Activated T-helper 2 cell treated with anti-CD3 and anti-CD28 coated beads, Interferon-gamma antibody, Interleukin-2, Interleukin-4, amounts not matched to agents 10 μg/mL and 5 μg/mL and 100 μg/mL, durations not matched to agents 14 hours and 24 hours and 36 hours (primary cell): Measurements from ENCODE around the gene EDN2. TPM values are rescaled to one million over a fixed set of nuclear protein-coding genes. Genes with fewer than 3 reads are reported as not detected.

Source experiments
- DNase-seq: peaks from one replicate; pipeline ENCODE4 v3.0.0; 2021; ENCODE audit warnings: low spot score
- H3K27ac Mint-ChIP-seq: one replicate; pipeline ENCODE4 v1.8.0; 2021; ENCODE audit warnings: mixed read lengths
- H3K27me3 Mint-ChIP-seq: one replicate; pipeline ENCODE4 v1.8.0; 2021; ENCODE audit warnings: low read depth, mixed read lengths
- H3K36me3 Mint-ChIP-seq: one replicate; pipeline ENCODE4 v1.8.0; 2021; ENCODE audit warnings: low read depth, mixed read lengths
- H3K4me1 Mint-ChIP-seq: one replicate; pipeline ENCODE4 v1.8.0; 2021; ENCODE audit warnings: low read depth, mixed read lengths
- H3K4me3 Mint-ChIP-seq: one replicate; pipeline ENCODE4 v1.8.0; 2021; ENCODE audit warnings: low read depth, mild to moderate bottlenecking, moderate library complexity, mixed read lengths
- H3K9me3 Mint-ChIP-seq: one replicate; pipeline ENCODE4 v1.8.0; 2021; ENCODE audit warnings: mixed read lengths
- intact Hi-C: fragments of 100-400 bp; cut with micrococcal nuclease; formaldehyde crosslinking; loops from one replicate; pipeline ENCODE4 v1.15.1; 2023
- total RNA-seq: library from RNA; stranded (reverse); gene quantifications from 2 replicates; pipeline ENCODE4 v1.2.3, GENCODE V29; 2022

The EDN2 gene
- total RNA-seq, 1 donor from 2014 or later, result not detected

DNA sequence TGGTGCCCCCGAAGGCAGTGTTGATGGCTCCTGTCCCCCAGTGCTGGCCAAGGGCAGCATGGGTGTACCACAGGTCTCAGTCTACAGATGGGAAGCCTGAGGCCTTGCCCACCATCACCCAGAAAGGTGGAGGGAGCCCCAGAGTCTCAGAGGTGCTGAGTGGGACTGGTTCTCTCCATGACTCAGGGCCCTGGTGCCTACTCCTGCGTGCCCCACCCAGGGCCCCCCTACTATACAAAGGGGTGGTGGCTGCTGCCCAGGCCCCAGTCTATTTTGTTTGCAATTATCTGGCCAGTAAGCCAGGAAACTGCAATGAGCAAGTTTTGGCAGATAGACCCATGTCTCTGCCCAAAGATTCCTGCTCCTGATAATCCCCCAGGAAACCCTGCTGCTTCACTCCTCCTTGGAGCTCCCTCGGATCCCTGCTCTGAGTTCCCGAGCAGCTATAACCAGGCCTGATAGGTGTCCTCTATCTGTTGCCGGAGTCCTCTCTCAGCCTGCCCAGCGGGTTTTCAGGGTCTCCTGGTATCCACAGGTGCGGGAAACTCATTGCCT, 41.7 kb downstream of the EDN2 start:
- H3K9me3 Mint-ChIP-seq, result peaks cover 15% of the 10 kb centered on the region
- H3K4me1 Mint-ChIP-seq, result no peaks in the 10 kb centered on the region
- DNase-seq, result no peak
- H3K4me3 Mint-ChIP-seq, result no peak overlapping the region
- no peak overlapping the region for H3K27ac Mint-ChIP-seq
- peaks cover 5% of the 10 kb centered on the region for H3K27me3 Mint-ChIP-seq
- intact Hi-C loops, result no loop called here
- H3K36me3 Mint-ChIP-seq, result no peaks in the 10 kb centered on the region

DNA sequence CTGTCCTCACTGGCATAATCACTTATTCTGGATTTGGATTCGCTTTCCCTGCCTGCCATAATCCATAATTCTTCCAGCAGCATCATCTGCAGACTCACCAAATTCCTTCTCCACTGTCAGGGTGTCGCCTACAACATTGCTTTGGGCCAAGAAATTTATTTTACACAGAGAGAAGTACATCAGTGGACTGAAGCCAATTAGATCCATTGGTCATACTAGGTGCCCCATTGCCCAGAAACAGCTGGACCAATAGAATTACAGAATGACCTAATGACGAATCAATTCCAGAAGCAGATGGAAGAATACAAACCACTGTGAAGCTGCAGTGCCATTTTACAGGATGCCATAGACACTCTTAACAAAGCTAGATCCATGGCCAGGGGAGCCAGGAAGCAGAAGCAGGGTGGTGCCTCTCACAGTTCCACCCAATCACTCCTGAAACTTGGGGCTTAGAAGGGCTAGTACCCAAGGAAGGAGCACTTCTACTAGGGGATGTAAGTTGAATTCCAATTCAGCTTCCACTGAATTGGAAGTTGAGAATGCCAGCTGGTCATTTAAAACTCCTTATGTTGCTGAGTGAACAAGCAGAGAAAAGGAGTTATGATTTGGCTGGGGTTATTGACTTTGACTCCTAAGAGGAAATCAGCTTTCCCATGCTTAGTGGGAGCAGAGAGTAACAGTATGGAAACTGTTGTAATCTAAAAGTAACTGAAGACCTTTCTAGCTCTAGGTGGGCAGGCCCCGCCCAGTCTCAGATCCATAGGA, 44.0 kb downstream of the EDN2 start:
- DNase-seq, result no peak
- H3K4me1 Mint-ChIP-seq, result no peaks in the 10 kb centered on the region
- no peak overlapping the region for H3K4me3 Mint-ChIP-seq
- H3K9me3 Mint-ChIP-seq, result peaks cover 15% of the 10 kb centered on the region
- intact Hi-C loops, result no loop called here
- H3K27me3 Mint-ChIP-seq, result peaks cover 10% of the 10 kb centered on the region
- H3K27ac Mint-ChIP-seq, result no peak overlapping the region
- no peaks in the 10 kb centered on the region for H3K36me3 Mint-ChIP-seq

DNA sequence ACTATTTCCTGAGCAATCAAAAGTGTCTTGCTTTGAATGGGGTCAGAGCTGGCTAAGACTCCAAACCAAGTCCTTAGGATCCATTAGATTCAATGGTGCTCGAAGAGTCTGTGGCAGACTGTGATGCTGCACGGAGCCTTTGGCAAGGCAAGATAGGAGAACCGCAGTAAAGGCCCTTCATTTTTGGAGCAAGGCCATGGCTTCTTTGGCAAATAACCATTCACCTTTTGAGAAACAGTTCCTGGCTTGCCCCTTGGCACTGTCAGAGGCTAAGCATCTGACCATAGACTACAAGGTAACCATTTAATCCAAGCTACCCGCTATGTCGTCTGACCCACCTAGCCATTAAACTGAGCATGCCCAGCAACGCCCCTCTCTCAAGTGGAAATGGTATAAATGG, 45.2 kb downstream of the EDN2 start:
- no peaks in the 10 kb centered on the region for H3K36me3 Mint-ChIP-seq
- peaks cover 6% of the 10 kb centered on the region for H3K9me3 Mint-ChIP-seq
- intact Hi-C loops, result no loop called here
- peaks cover 10% of the 10 kb centered on the region for H3K27me3 Mint-ChIP-seq
- DNase-seq, result no peak
- H3K4me1 Mint-ChIP-seq, result no peaks in the 10 kb centered on the region
- H3K4me3 Mint-ChIP-seq, result no peak overlapping the region
- H3K27ac Mint-ChIP-seq, result no peak overlapping the region

DNA sequence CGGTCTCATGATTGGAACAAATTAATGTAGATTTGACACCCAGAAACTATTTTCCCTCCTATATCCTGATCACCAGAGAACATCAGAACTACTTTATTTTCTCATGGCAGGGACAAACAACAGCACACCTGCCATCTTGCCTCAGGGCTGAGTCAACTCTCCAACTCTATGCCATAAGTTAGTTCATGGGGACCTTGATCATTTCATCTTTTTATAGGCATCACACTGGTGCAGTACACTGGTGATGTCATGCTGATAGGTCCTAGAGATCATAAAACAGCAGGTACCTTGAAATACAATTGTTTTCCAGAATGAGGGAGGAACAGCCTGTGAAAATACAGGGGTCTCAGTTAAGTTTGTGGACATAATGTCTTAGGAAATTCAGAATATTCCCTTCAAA, 45.8 kb downstream of the EDN2 start:
- intact Hi-C loops, result no loop called here
- no peak overlapping the region for H3K4me3 Mint-ChIP-seq
- no peaks in the 10 kb centered on the region for H3K4me1 Mint-ChIP-seq

DNA sequence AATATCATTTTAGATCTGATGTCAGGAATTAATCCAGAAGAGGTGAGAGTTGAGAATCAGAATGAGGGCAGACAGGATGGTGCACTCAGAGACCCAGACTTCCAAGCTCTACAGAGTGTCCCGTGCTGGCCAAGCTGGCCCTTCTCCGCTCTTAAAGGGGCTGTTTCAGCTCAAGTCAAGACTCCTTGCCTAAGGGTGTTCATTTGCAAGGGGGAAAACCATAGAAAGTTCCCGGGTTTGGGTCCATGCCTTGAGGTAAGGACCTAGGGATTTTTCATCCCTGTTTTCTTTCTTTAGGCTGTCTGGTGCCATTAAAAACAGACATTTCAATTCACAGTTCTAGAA, 47.5 kb downstream of the EDN2 start:
- no peak for DNase-seq
- Mint-ChIP-seq H3K4me1 (no peaks in the 10 kb centered on the region), H3K4me3 (no peak overlapping the region), H3K9me3 (no peaks in the 10 kb centered on the region), H3K27me3 (peaks cover 11% of the 10 kb centered on the region), H3K27ac (no peak overlapping the region), H3K36me3 (no peaks in the 10 kb centered on the region)
- intact Hi-C loops, result no loop called here

More for the DNA sequence above, 45.8 kb downstream of the EDN2 start:
- Mint-ChIP-seq H3K27ac (no peak overlapping the region), H3K27me3 (peaks cover 10% of the 10 kb centered on the region), H3K9me3 (peaks cover 6% of the 10 kb centered on the region), H3K36me3 (no peaks in the 10 kb centered on the region)
- DNase-seq, result no peak

DNA sequence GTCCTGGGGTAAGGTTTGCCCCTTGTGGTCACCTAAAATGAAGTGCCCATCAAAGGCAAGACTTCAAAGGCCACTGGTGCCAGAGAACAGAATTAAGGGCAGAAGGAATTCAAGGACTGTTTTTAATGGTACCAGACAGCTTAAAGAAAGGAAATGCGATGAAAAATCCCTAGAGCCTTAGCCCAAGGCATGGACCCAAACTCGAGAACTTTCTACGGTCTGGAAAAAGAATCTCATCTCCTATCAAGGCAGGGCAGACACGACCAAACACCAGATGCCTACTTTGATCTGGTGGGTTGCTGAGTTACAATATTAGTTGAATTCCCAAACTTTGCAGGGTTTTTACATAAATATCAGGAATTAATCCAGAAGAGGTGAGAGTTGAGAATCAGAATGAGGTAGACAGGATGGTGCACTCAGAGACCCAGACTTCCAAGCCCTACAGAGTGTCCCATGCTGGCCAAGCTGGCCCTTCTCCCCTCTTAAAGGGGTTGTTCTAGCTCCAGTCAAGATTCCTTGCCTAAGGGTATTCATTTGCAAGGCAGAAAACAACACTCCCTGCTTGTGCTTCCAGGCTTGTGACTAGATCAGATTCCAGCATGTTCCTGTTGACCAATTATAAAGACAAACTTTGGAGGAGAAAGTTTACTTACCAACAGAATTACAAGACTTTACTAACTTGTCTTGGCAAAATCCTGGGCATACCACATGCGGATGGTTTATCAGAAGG, 48.0 kb downstream of the EDN2 start:
- Mint-ChIP-seq H3K27ac (no peak overlapping the region), H3K27me3 (peaks cover 11% of the 10 kb centered on the region), H3K4me1 (no peaks in the 10 kb centered on the region), H3K4me3 (no peak overlapping the region), H3K9me3 (no peaks in the 10 kb centered on the region), H3K36me3 (no peaks in the 10 kb centered on the region)
- DNase-seq, result no peak
- intact Hi-C loops, result no loop called here

DNA sequence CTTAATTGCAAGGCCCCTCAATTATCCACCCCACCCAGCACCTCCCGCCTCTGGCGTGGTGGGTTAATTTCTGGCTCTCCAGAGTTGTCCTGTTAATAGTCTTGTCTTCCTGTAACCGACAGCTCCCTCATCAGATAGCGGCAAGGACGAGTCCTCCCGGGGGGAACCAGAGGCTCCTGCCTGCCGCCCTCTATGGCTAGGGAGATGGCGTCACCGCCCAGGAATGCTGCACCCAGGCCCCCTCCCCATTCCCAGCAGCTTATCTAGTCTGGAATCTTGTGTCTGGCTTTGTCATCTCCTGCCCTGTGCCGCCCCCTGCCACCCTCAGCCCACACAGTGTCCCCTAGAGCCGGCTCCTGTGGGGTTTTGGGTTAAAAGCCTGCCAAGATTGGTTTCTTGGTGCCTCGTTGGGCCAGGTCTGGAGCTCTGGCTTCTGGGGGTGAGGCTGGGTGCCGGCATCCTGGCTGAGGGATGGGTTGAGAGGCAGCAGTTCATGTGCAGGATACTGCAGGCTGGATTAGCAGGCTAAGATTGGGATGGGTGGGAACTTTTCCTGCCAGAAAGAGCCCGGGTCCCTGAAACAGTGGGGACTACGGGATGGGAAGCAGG, 48.8 kb downstream of the EDN2 start:
- H3K27me3 Mint-ChIP-seq, result peaks cover 11% of the 10 kb centered on the region
- H3K4me3 Mint-ChIP-seq, result no peak overlapping the region
- DNase-seq, result no peak
- intact Hi-C loops, result no loop called here
- no peak overlapping the region for H3K27ac Mint-ChIP-seq
- H3K4me1 Mint-ChIP-seq, result no peaks in the 10 kb centered on the region
- no peaks in the 10 kb centered on the region for H3K36me3 Mint-ChIP-seq
- no peaks in the 10 kb centered on the region for H3K9me3 Mint-ChIP-seq

DNA sequence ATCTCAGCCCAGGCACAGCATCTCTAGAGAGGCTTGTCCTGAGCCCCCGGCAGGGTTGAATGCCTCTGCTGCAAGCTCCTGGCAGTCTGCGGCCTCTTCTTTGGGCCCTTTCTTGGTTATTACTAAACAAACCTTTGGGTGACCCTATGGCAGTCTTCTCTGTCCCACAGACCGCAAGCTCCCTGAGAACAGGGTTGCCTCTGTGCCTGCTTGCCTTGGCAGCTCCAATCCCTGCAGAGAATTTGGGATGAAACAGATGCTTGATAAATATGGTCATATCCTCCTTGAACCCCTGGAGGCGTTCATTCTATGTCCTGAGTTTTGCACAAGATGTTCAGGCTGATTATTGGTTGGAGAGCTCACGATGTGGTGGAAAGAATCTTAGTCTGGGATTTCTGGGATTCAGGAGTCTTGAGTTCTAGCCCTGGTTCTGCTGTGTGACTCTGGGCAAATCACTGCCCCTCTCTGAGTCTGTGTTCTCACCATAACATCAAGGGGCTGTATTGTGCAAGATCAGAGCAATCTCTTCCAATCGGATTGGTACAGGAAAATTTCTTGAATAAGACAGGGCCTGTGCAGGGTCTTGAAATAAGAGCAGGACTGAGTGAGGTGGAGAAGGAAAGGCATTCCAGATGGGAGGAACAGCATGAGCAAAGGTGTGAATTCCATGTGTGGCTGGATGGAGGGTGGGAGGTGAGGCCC, 49.6 kb downstream of the EDN2 start:
- H3K36me3 Mint-ChIP-seq, result no peaks in the 10 kb centered on the region

DNA sequence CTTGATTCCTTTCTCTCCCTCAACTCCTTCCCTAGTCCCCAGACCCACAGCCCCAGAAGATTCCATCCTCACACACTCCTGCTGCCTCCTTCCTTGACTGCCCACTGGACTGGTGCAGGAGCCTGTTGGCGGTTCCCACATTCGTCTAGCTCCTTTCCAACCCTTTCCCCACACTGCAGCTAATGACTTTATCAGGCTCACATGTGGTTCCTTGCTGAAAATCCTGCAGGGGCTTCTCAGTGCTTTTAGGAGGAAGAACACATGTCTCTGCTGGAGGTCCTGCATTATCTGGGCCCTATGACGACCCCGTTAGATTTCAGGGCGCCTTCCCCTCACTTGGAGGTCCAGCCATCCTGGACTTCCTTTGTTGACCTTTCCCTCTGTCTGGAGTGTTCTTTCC, 50.2 kb downstream of the EDN2 start:
- no peak overlapping the region for H3K4me3 Mint-ChIP-seq
- H3K27me3 Mint-ChIP-seq, result peaks cover 6% of the 10 kb centered on the region
- no peaks in the 10 kb centered on the region for H3K36me3 Mint-ChIP-seq
- intact Hi-C loops, result no loop called here
- no peaks in the 10 kb centered on the region for H3K4me1 Mint-ChIP-seq
- no peak for DNase-seq
- H3K9me3 Mint-ChIP-seq, result no peaks in the 10 kb centered on the region
- no peak overlapping the region for H3K27ac Mint-ChIP-seq

More for the DNA sequence above, 49.6 kb downstream of the EDN2 start:
- Mint-ChIP-seq H3K9me3 (no peaks in the 10 kb centered on the region), H3K27ac (no peak overlapping the region), H3K4me1 (no peaks in the 10 kb centered on the region), H3K27me3 (peaks cover 9% of the 10 kb centered on the region), H3K4me3 (no peak overlapping the region)
- DNase-seq, result no peak
- intact Hi-C loops, result no loop called here

DNA sequence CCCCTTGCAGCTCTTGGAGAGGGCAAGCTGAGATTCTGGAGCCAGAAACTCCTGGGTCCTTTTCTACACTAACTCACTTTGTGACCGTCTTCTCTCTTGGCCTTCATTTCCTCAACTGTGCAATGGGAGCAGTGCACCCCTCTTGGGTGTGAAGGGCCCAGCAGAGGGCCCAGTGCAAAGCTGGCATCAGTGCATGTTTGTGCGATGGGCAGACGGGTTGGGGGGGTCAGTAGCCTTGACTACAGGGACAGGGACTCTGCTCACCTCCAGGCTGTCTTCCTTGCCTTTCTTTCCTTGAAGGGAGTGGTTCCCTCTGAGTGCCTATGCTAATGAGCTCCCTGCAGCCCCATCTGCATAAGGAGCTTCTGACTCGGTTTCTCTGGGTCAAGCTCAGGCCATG, 51.0 kb downstream of the EDN2 start:
- Mint-ChIP-seq H3K4me3 (no peak overlapping the region), H3K27me3 (peaks cover 6% of the 10 kb centered on the region), H3K36me3 (no peaks in the 10 kb centered on the region), H3K9me3 (no peaks in the 10 kb centered on the region), H3K27ac (no peak overlapping the region), H3K4me1 (no peaks in the 10 kb centered on the region)
- intact Hi-C loops, result no loop called here
- no peak for DNase-seq

DNA sequence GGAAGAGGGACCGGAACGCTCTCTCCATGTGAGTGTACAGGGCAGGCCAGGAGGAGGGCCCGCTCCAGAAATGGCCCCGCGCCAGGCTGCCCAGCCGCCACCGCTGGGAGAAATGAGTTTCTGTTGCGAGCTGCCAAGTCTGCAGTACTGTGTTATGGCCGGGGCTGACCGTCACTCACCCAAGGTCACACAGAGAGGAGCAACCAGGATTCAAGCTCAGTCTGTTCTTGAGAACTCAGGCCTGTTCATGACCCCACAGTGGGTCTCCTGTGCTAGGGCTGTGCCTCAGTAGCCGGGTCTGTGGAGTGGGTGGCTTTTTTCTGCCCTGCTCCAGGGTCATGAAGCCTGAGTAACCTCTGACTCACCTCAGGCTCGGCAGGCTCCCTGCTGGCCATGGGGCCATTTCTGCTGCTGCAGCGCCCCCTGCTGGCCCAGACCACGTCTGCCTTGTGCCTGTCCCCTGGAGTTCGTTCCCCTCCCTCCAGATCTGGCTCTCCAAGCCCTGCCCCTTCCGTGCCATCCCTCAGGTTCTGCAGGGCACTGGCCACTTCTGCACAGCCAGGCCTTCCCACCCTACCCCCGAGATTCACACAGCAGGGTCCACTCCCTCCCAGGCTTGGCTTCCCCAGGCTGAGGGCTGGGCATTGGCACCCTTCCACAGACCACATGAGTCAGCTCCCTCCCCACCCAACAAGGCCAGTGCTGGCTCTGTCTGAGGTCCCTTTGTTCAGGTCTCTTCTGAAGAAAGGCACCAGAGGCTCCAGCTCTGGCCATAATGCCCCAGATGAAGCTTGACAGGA, 51.8 kb downstream of the EDN2 start:
- H3K4me1 Mint-ChIP-seq, result no peaks in the 10 kb centered on the region
- H3K9me3 Mint-ChIP-seq, result no peaks in the 10 kb centered on the region
- intact Hi-C loops, result loop anchor here (1.0 kb wide), 1 partner anchor 164 kb away; no protein-coding TSS in a partner anchor
- H3K4me3 Mint-ChIP-seq, result no peak overlapping the region
- no peak overlapping the region for H3K27ac Mint-ChIP-seq
- peak; percentile 43 for DNase-seq
- peaks cover 6% of the 10 kb centered on the region for H3K27me3 Mint-ChIP-seq
- H3K36me3 Mint-ChIP-seq, result no peaks in the 10 kb centered on the region
